Sciatic nerve (tissue), 2 donors: ENCODE results near the gene TENM4. TPM values are rescaled to one million over a fixed set of nuclear protein-coding genes. Genes with fewer than 3 reads are reported as not detected.

Experiments used
- ATAC-seq: fragments of 200-7000 bp; cut with Tn5 transposase; one replicate; pipeline ENCODE4 v1.9.1; 2020; ENCODE audit warnings: mild to moderate bottlenecking, moderate library complexity
- DNase-seq: peaks from one replicate; pipeline ENCODE4 v3.0.0-alpha.2; 2020; ENCODE audit warnings: low spot score
- intact Hi-C: fragments of 100-400 bp; cut with DNase I; formaldehyde crosslinking; loops from one replicate; pipeline ENCODE4 v1.14.2; 2022
- total RNA-seq: library from RNA; stranded (reverse); fragmentation: NEBNext Ultra II Directional; extraction: Animal tissue kit (Norgen Biotek cat#: 25700); gene quantifications from one replicate; pipeline ENCODE4 v1.2.1, GENCODE V29; 2021
- donor health status: DM: no; HTN: no; CAD: no.
- donor health status: DM: no; HTN: no; CAD: no.

TENM4 gene
- total RNA-seq, 1 donor from 2014 or later = 16.5 TPM

GRCh38 chr11:79174045-79175008 is 266.5 kb downstream of the TENM4 start:
- intact Hi-C loops = no loop called here
- peak; percentile 66 for ATAC-seq
- DNase-seq = no peak

- ATAC-seq (peak; percentile 85), DNase-seq (no peak)
- intact Hi-C loops = no loop called here
Measured at GRCh38 chr11:79173615-79174014, 267.2 kb downstream of the TENM4 start.

- DNase-seq = no peak
- no peak for ATAC-seq
- intact Hi-C loops = no loop called here
Measured at GRCh38 chr11:79170321-79170720, 270.5 kb downstream of the TENM4 start.

- DNase-seq = no peak
- no peak for ATAC-seq
- intact Hi-C loops = no loop called here
Measured at GRCh38 chr11:79168530-79169110, 272.2 kb downstream of the TENM4 start.

- no peak for DNase-seq
- no peak for ATAC-seq
- intact Hi-C loops = no loop called here
Measured at GRCh38 chr11:79167510-79168188, 273.2 kb downstream of the TENM4 start.

GRCh38 chr11:79165908-79166307 is 274.9 kb downstream of the TENM4 start:
- DNase-seq (no peak), ATAC-seq (no peak)
- intact Hi-C loops = no loop called here

GRCh38 chr11:79160791-79161403 is 279.9 kb downstream of the TENM4 start:
- intact Hi-C loops = no loop called here
- ATAC-seq (no peak), DNase-seq (no peak)

GRCh38 chr11:79159657-79160450 is 281.0 kb downstream of the TENM4 start:
- no peak for ATAC-seq

GRCh38 chr11:79157738-79158137 is 283.1 kb downstream of the TENM4 start:
- ATAC-seq = no peak
- intact Hi-C loops = no loop called here
- no peak for DNase-seq

More at GRCh38 chr11:79159657-79160450, 281.0 kb downstream of the TENM4 start:
- no peak for DNase-seq
- intact Hi-C loops = no loop called here

- intact Hi-C loops = no loop called here
- DNase-seq (no peak), ATAC-seq (no peak)
Measured at GRCh38 chr11:79156031-79156430, 284.8 kb downstream of the TENM4 start.

- intact Hi-C loops = no loop called here
- no peak for ATAC-seq
- no peak for DNase-seq
Measured at GRCh38 chr11:79155237-79155636, 285.6 kb downstream of the TENM4 start.

- intact Hi-C loops = no loop called here
- no peak for DNase-seq
- ATAC-seq = peak; percentile 70
Measured at GRCh38 chr11:79152511-79152910, 288.3 kb downstream of the TENM4 start.

GRCh38 chr11:79151396-79151795 is 289.4 kb downstream of the TENM4 start:
- ATAC-seq (no peak), DNase-seq (no peak)
- intact Hi-C loops = no loop called here

GRCh38 chr11:79150966-79151365 is 289.9 kb downstream of the TENM4 start:
- ATAC-seq (no peak), DNase-seq (no peak)
- intact Hi-C loops = no loop called here

GRCh38 chr11:79150320-79150719 is 290.5 kb downstream of the TENM4 start:
- ATAC-seq = no peak
- DNase-seq = no peak
- intact Hi-C loops = no loop called here

- no peak for DNase-seq
- intact Hi-C loops = no loop called here
- no peak for ATAC-seq
Measured at GRCh38 chr11:79147731-79148130, 293.1 kb downstream of the TENM4 start.

GRCh38 chr11:79147011-79147410 is 293.8 kb downstream of the TENM4 start:
- no peak for DNase-seq
- intact Hi-C loops = no loop called here
- no peak for ATAC-seq

- intact Hi-C loops = no loop called here
- ATAC-seq (peak; percentile 38), DNase-seq (no peak)
Measured at GRCh38 chr11:79139900-79140299, 300.9 kb downstream of the TENM4 start.

- intact Hi-C loops = no loop called here
- ATAC-seq = no peak
- no peak for DNase-seq
Measured at GRCh38 chr11:79129702-79130101, 311.1 kb downstream of the TENM4 start.
